Sigmoid colon (tissue), 7 donors: Measurements from ENCODE around the gene NCOA7. TPM values are rescaled to one million over a fixed set of nuclear protein-coding genes. Genes with fewer than 3 reads are reported as not detected.

ENCODE experiments used
- DNase-seq: peaks from one replicate; pipeline ENCODE4 v3.0.0-alpha.2; 2019
- H3K27ac ChIP-seq, 4 donors: fragments of 200-600 bp; sonication (generic); one replicate each; pipeline ENCODE4 v1.5.1; 2016 to 2019; ENCODE audit warnings: mild to moderate bottlenecking in 1 of 4
- H3K27me3 ChIP-seq, 3 donors: fragments of 200-600 bp; sonication (generic); one replicate each; pipeline ENCODE4 v1.5.1; 2019; ENCODE audit warnings: mild to moderate bottlenecking in 1 of 3
- H3K36me3 ChIP-seq, 4 donors: fragments of 200-600 bp; sonication (generic); one replicate each; pipeline ENCODE4 v1.5.1; 2016 to 2019
- H3K4me1 ChIP-seq, 4 donors: fragments of 200-600 bp; sonication (generic); one replicate each; pipeline ENCODE4 v1.5.1; 2017 to 2019
- H3K4me3 ChIP-seq, 4 donors: fragments of 200-600 bp; sonication (generic); one replicate each; pipeline ENCODE4 v1.5.1; 2017 to 2019; ENCODE audit warnings: mild to moderate bottlenecking in 2 of 4, moderate library complexity in 1 of 4
- H3K9me3 ChIP-seq, 4 donors: fragments of 200-600 bp in 3 of 4; sonication (generic) in 3 of 4; one replicate each; pipeline versions ENCODE4 v1.5.1 to v1.6.1; 2013 to 2019
- CTCF ChIP-seq, 4 experiments: fragments of 450-650 bp in 3 of 4; fragments of 200-600 bp in 1 of 4; IDR thresholded peaks; one replicate each; pipeline ENCODE4 v1.5.1; 2016 to 2019; ENCODE audit warnings: antibody characterized with exemption in 4 of 4, mild to moderate bottlenecking in 3 of 4, moderate library complexity in 2 of 4
- EP300 ChIP-seq, 4 donors: sonication (generic); formaldehyde crosslinking; IDR thresholded peaks; one replicate each; pipeline ENCODE4 v1.6.1; 2017; ENCODE audit warnings: antibody characterized with exemption in 4 of 4
- POLR2A ChIP-seq, 2 donors: fragments of 450-650 bp; IDR thresholded peaks; one replicate each; pipeline ENCODE4 v1.6.1; 2016; ENCODE audit warnings: antibody characterized with exemption in 2 of 2, mild to moderate bottlenecking in 2 of 2, moderate library complexity in 2 of 2
- POLR2AphosphoS5 ChIP-seq, 4 donors: sonication (generic); formaldehyde crosslinking; IDR thresholded peaks; one replicate each; pipeline ENCODE4 v1.6.1; 2017; ENCODE audit warnings: antibody characterized with exemption in 4 of 4
- WGBS, 2 donors: extraction: QIAGEN DNeasy Blood & Tissue Kit; methylation state at CpG; one replicate each; pipeline ENCODE4 v1.1.7; 2013; 5-methylcytosine and 5-hydroxymethylcytosine counted together
- intact Hi-C: fragments of 100-400 bp; cut with DNase I; formaldehyde crosslinking; loops from one replicate; pipeline ENCODE4 v1.15.1; 2023
- polyA plus RNA-seq, 3 donors: library from polyadenylated mRNA; stranded (reverse); fragments of 200-250 nt; gene quantifications; one replicate each; pipeline ENCODE4 v1.2.3, GENCODE V29; 2013
- total RNA-seq, 4 donors: library from RNA; depleted of rRNA; stranded (reverse); fragments of >200 nt; gene quantifications; one replicate each; pipeline ENCODE4 v1.1.0, GENCODE V29; 2016
- donor health status: healthy with polysubstance abuse.
- donor health status: Bipolar disorder and iron deficiency.
- donor health status: healthy.

Gene NCOA7
- total and polyA plus RNA-seq, 7 donors: 15.6 to 48.3 (median 27.5) TPM

GRCh38 chr6:125853168-125853567 lies 62.4 kb downstream of the NCOA7 start:
- H3K27ac ChIP-seq: no peak overlapping the region
- whole genome bisulfite sequencing, 2 donors: 89 to 93% methylated on average over 1 of the region's 1 CpG
- H3K4me3 ChIP-seq: no peak overlapping the region
- no peaks in the 10 kb centered on the region for H3K4me1 ChIP-seq
- H3K36me3 ChIP-seq: peaks cover 0 to 9% (median 0%) of the 10 kb centered on the region in 4 donors
- TF ChIP-seq POLR2AphosphoS5 (IDR thresholded peaks at IDR 0.05) (no peak), CTCF (IDR thresholded peaks at IDR 0.05) (no peak), POLR2A (IDR thresholded peaks at IDR 0.05) (no peak), EP300 (IDR thresholded peaks at IDR 0.05) (no peak)
- no peaks in the 10 kb centered on the region for H3K9me3 ChIP-seq
- H3K27me3 ChIP-seq: no peaks in the 10 kb centered on the region
- intact Hi-C loops: no loop called here
- no peak for DNase-seq

GRCh38 chr6:125853756-125854155 lies 63.0 kb downstream of the NCOA7 start:
- no peak for DNase-seq
- Histone ChIP-seq H3K4me3 (no peak overlapping the region), H3K27me3 (no peaks in the 10 kb centered on the region), H3K9me3 (no peaks in the 10 kb centered on the region), H3K27ac (no peak overlapping the region), H3K4me1 (peaks cover 0 to 3% (median 0%) of the 10 kb centered on the region in 4 donors), H3K36me3 (peaks cover 0 to 9% (median 0%) of the 10 kb centered on the region in 4 donors)
- WGBS, 2 donors: 62 to 82% methylated on average over 1 of the region's 1 CpG
- intact Hi-C loops: no loop called here
- no peak for TF ChIP-seq POLR2A (IDR thresholded peaks at IDR 0.05)
- TF ChIP-seq EP300 (IDR thresholded peaks at IDR 0.05): no peak
- TF ChIP-seq CTCF (IDR thresholded peaks at IDR 0.05): no peak
- no peak for TF ChIP-seq POLR2AphosphoS5 (IDR thresholded peaks at IDR 0.05)

- H3K27me3 ChIP-seq: no peaks in the 10 kb centered on the region
- no peaks in the 10 kb centered on the region for H3K9me3 ChIP-seq
- H3K4me3 ChIP-seq: no peak overlapping the region
- intact Hi-C loops: no loop called here
- TF ChIP-seq POLR2A (IDR thresholded peaks at IDR 0.05) (no peak), CTCF (IDR thresholded peaks at IDR 0.05) (no peak), POLR2AphosphoS5 (IDR thresholded peaks at IDR 0.05) (no peak), EP300 (IDR thresholded peaks at IDR 0.05) (no peak)
- peaks cover 0 to 9% (median 0%) of the 10 kb centered on the region in 4 donors for H3K36me3 ChIP-seq
- peaks cover 0 to 3% (median 0%) of the 10 kb centered on the region in 4 donors for H3K4me1 ChIP-seq
- H3K27ac ChIP-seq: no peak overlapping the region
- no peak for DNase-seq
These were observed 63.6 kb downstream of the NCOA7 start for GRCh38 chr6:125854355-125854754.

GRCh38 chr6:125855783-125856182 lies 65.0 kb downstream of the NCOA7 start:
- H3K9me3 ChIP-seq: no peaks in the 10 kb centered on the region
- H3K27ac ChIP-seq: no peak overlapping the region
- H3K27me3 ChIP-seq: no peaks in the 10 kb centered on the region
- no peak for TF ChIP-seq EP300 (IDR thresholded peaks at IDR 0.05)
- no peak for TF ChIP-seq POLR2A (IDR thresholded peaks at IDR 0.05)
- TF ChIP-seq CTCF (IDR thresholded peaks at IDR 0.05): no peak
- TF ChIP-seq POLR2AphosphoS5 (IDR thresholded peaks at IDR 0.05): no peak
- H3K4me3 ChIP-seq: no peak overlapping the region
- H3K4me1 ChIP-seq: peaks cover 0 to 3% (median 0%) of the 10 kb centered on the region in 4 donors
- H3K36me3 ChIP-seq: peaks cover 0 to 9% (median 0%) of the 10 kb centered on the region in 4 donors
- intact Hi-C loops: no loop called here
- no peak for DNase-seq
- WGBS, 2 donors: 91 to 95% methylated on average over 6 of the region's 6 CpGs

GRCh38 chr6:125857846-125858245 lies 67.1 kb downstream of the NCOA7 start:
- DNase-seq: no peak
- H3K27ac ChIP-seq: no peak overlapping the region
- peaks cover 0 to 9% (median 0%) of the 10 kb centered on the region in 4 donors for H3K36me3 ChIP-seq
- H3K27me3 ChIP-seq: no peaks in the 10 kb centered on the region
- H3K4me1 ChIP-seq: peaks cover 0 to 3% (median 0%) of the 10 kb centered on the region in 4 donors
- 82 to 95% methylated on average over 6 of the region's 6 CpGs for WGBS, 2 donors
- no peaks in the 10 kb centered on the region for H3K9me3 ChIP-seq
- intact Hi-C loops: no loop called here
- TF ChIP-seq POLR2AphosphoS5 (IDR thresholded peaks at IDR 0.05) (no peak), CTCF (IDR thresholded peaks at IDR 0.05) (no peak), POLR2A (IDR thresholded peaks at IDR 0.05) (no peak), EP300 (IDR thresholded peaks at IDR 0.05) (no peak)
- no peak overlapping the region for H3K4me3 ChIP-seq
